ENCODE measurements around the gene LMO7. TPM values are rescaled to one million over a fixed set of nuclear protein-coding genes. Genes with fewer than 3 reads are reported as not detected.

LMO7 gene
- total RNA-seq, 1 donor from 2014 or later, result 176 TPM

DNA sequence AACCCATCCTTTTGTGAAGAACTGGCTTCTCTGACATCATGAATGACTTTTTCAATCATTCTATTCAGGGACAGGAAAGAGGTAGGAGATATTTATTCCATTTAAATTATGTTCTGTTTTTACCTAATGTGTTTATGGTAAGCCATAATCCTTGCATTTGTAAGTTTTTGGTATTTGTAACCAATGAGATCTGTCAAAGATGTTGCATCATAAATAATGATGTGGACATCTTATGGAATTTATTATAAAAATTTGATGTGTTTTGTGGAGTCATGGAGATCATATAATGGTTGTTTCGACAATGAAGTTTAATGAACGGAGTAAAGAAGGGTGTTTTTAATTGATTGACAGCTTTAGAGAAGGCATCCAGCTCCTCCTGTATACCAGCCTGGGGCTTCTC, 67.6 kb downstream of the LMO7 start:
- H3K4me1 ChIP-seq, result peaks cover 0 to 8% of the 10 kb centered on the region in 2 donors
- no peaks in the 10 kb centered on the region for H3K27me3 ChIP-seq
- DNase-seq (ENCODE audit: low spot score in 2 of 2), result no peak
- no peak overlapping the region for H3K27ac ChIP-seq
- no peaks in the 10 kb centered on the region for H3K9me3 ChIP-seq
- H3K36me3 ChIP-seq, result no peaks in the 10 kb centered on the region
- TF ChIP-seq, protein P1, sequence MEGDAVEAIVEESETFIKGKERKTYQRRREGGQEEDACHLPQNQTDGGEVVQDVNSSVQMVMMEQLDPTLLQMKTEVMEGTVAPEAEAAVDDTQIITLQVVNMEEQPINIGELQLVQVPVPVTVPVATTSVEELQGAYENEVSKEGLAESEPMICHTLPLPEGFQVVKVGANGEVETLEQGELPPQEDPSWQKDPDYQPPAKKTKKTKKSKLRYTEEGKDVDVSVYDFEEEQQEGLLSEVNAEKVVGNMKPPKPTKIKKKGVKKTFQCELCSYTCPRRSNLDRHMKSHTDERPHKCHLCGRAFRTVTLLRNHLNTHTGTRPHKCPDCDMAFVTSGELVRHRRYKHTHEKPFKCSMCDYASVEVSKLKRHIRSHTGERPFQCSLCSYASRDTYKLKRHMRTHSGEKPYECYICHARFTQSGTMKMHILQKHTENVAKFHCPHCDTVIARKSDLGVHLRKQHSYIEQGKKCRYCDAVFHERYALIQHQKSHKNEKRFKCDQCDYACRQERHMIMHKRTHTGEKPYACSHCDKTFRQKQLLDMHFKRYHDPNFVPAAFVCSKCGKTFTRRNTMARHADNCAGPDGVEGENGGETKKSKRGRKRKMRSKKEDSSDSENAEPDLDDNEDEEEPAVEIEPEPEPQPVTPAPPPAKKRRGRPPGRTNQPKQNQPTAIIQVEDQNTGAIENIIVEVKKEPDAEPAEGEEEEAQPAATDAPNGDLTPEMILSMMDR (IDR thresholded peaks at IDR 0.05), result no peak
- intact Hi-C loops (cut with DNase I), result loop anchor here (5.0 kb wide), 1 partner anchor 39 kb away; no protein-coding TSS in a partner anchor
- H3K4me3 ChIP-seq, result no peak overlapping the region

DNA sequence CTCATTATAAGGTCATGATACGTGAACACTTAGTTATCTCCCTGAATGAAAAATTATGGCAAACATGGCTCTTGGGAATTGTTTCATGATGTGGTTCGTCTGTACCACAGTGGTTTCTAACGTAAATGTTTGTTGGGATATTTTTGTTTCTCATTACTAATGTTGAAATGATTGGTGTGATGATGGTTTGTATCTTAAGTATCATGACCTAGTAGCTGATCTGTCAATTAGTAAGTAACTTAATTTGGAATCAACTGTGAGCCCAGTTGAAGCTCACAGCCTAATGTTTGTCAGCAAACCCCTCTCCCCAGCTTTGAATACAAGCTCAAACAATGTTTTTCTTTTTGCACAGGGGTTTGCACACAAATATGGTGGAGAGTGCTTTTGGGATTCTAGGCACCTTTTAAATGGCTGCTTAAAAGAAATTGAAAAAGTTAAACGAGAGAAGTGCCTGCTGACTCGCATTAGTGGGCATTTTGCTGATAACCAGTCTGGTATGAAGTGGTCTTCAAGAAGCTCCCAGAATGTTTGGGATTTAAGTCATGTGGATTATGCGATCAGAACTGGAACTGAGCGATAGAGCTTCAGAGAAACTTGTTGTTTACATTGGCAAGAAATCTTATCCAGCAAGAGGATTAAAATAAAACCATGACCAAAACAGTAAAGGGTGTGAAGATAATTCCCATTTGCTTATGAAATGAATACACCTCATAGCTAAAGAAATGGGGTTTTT, 68.2 kb downstream of the LMO7 start:
- Histone ChIP-seq H3K36me3 (no peaks in the 10 kb centered on the region), H3K27ac (peak overlapping the region; percentile 21 to 63), H3K9me3 (no peaks in the 10 kb centered on the region), H3K4me3 (peak overlapping the region in 1 of 2 donors; percentile 16), H3K27me3 (no peaks in the 10 kb centered on the region), H3K4me1 (peaks cover 0 to 8% of the 10 kb centered on the region in 2 donors)
- TF ChIP-seq, protein P1 (IDR thresholded peaks at IDR 0.05), result no peak
- DNase-seq (ENCODE audit: low spot score in 2 of 2), result no peak
- intact Hi-C loops (cut with DNase I), result loop anchor here (5.0 kb wide), 1 partner anchor 38 kb away; no protein-coding TSS in a partner anchor

DNA sequence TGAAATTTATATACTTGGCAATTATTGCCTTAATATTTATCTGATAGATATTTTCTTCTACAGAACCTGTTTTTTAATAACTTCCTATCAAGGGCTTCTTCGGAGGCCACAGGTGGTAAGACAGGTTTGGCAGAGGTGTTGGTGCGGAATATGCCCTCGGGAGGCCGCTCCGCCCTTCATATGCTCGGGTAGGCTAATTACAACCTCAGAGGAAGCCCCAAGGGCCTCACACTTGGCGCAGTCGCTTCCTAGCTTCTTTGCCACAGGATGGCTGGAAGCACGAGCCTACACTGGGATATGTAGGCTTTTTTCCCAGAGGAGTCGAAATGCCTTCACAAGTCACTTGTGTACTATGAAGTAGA, 68.8 kb downstream of the LMO7 start:
- H3K9me3 ChIP-seq, result no peaks in the 10 kb centered on the region
- H3K4me1 ChIP-seq, result peaks cover 0 to 8% of the 10 kb centered on the region in 2 donors
- TF ChIP-seq, protein P1 (IDR thresholded peaks at IDR 0.05), result no peak
- no peak for DNase-seq (ENCODE audit: low spot score in 2 of 2)
- no peaks in the 10 kb centered on the region for H3K27me3 ChIP-seq
- H3K36me3 ChIP-seq, result no peaks in the 10 kb centered on the region
- peak overlapping the region; percentile 21 to 63 for H3K27ac ChIP-seq
- intact Hi-C loops (cut with DNase I), result loop anchor here (5.0 kb wide), 1 partner anchor 37 kb away; no protein-coding TSS in a partner anchor
- H3K4me3 ChIP-seq, result peak overlapping the region in 1 of 2 donors; percentile 16

DNA sequence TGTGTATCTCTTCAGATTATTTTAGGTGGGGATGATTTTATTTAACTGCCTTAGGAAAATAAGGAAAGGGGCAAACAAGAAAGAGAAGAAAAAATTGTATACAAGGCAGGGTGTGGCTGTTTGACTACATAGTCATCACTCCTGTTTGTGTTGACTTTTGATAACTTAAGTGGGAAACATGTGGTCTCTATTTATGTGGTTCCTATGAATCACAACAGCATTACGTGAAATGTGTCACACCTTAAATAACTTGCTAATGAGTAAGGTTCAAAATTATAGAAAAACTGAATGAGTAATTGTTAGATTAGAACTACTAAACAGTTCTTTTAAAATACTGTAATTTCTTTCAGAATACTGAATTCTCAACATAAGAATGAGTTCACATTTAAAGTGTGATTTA, 69.3 kb downstream of the LMO7 start:
- Histone ChIP-seq H3K27me3 (no peaks in the 10 kb centered on the region), H3K4me3 (no peak overlapping the region), H3K36me3 (no peaks in the 10 kb centered on the region), H3K4me1 (peaks cover 0 to 8% of the 10 kb centered on the region in 2 donors), H3K9me3 (no peaks in the 10 kb centered on the region), H3K27ac (peak overlapping the region; percentile 21 to 63)
- intact Hi-C loops (cut with DNase I), result no loop called here
- TF ChIP-seq, protein P1 (IDR thresholded peaks at IDR 0.05), result no peak
- no peak for DNase-seq (ENCODE audit: low spot score in 2 of 2)

DNA sequence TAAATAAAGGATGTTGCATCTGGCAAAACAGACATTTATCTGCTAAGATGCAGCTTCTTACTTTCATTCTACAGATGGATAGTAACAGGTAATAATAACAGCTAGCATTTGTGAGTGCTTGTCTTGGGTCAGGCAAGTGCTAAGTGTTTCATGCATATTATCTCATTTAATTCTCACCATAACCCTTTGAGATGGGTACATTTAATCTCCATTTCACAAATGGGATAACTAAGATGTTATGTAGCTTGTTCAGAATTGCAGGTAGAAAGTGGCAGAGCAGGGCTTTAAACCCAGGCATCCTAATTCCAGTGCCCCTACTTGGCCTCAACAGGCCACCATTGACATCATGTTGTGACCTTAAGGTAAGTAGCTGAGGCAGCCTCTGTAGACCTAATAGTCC, 69.8 kb downstream of the LMO7 start:
- Histone ChIP-seq H3K27me3 (no peaks in the 10 kb centered on the region), H3K9me3 (no peaks in the 10 kb centered on the region), H3K36me3 (no peaks in the 10 kb centered on the region), H3K4me1 (peaks cover 0 to 4% of the 10 kb centered on the region in 2 donors), H3K27ac (no peak overlapping the region), H3K4me3 (no peak overlapping the region)
- TF ChIP-seq, protein P1 (IDR thresholded peaks at IDR 0.05), result no peak
- no peak for DNase-seq (ENCODE audit: low spot score in 2 of 2)
- intact Hi-C loops (cut with DNase I), result no loop called here
